ENCODE measurements around the gene BLCAP.

- TF ChIP-seq CTCF (IDR thresholded peaks at IDR 0.05) (no peak), POLR2A (IDR thresholded peaks at IDR 0.05) (no peak)
Observed at GRCh38 chr20:37539424-37539823, 11.7 kb upstream of the BLCAP start.
